GM12864 (cell line): ENCODE measurements around the gene PHF23.

Experiments used
- DNase-seq: peaks from one replicate; pipeline ENCODE4 v3.0.0-alpha.2; 2011; ENCODE audit warnings: low read depth
- H3K4me3 ChIP-seq: 2 replicates; pipeline ENCODE4 v1.5.1; 2011; ENCODE audit warnings: mild to moderate bottlenecking, low read depth, low read length, control low read depth
- CTCF ChIP-seq: IDR thresholded peaks from 2 replicates; pipeline ENCODE4 v1.5.1; 2011; ENCODE audit warnings: low read depth, mild to moderate bottlenecking, moderate library complexity, low read length, control low read depth, inconsistent platforms; ENCODE audit errors: missing control alignments

PHF23 gene

GRCh38 chr17:7191571-7192270 lies 47.5 kb downstream of the PHF23 start:
- TF ChIP-seq CTCF: no peak
- no peak overlapping the region for H3K4me3 ChIP-seq
- DNase-seq: no peak

- no peak overlapping the region for H3K4me3 ChIP-seq
- no peak for DNase-seq
- no peak for TF ChIP-seq CTCF
These were observed 48.2 kb downstream of the PHF23 start for GRCh38 chr17:7191069-7191468.

- H3K4me3 ChIP-seq: no peak overlapping the region
- no peak for DNase-seq
- no peak for TF ChIP-seq CTCF
These were observed 48.9 kb downstream of the PHF23 start for GRCh38 chr17:7190276-7190917.

- peak; percentile 59 for TF ChIP-seq CTCF
- DNase-seq: no peak
- H3K4me3 ChIP-seq: no peak overlapping the region
These were observed 53.0 kb downstream of the PHF23 start for GRCh38 chr17:7186241-7186640.
